HG03196 (cell line): ENCODE data around the gene DAB2IP.

ENCODE experiments used
- ATAC-seq: cut with Tn5 transposase; IDR thresholded peaks from one replicate; pipeline ENCODE4 v1.9.1; 2021; ENCODE audit not compliant: unreplicated experiment

DAB2IP gene

DNA sequence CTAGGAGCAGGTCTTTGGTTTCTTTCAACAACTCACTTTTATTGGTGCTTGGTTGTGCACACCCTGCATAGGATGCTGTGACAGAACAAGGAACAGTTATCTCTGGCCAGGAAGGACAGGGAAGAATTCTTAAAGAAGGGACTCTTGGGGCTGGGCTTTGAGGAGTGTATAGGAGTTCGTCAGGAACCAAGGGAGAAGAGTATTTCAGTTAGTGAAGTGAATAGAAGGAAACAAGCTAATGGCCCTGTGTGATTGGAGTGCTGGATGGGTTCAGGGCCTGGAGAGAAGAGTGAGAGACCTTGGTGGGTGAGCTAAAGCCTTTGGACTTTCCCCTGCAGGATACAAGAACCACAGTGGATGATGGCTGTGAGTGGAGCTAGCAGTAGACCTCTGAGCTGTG lies 32.2 kb downstream of the DAB2IP start:
- ATAC-seq: no peak

DNA sequence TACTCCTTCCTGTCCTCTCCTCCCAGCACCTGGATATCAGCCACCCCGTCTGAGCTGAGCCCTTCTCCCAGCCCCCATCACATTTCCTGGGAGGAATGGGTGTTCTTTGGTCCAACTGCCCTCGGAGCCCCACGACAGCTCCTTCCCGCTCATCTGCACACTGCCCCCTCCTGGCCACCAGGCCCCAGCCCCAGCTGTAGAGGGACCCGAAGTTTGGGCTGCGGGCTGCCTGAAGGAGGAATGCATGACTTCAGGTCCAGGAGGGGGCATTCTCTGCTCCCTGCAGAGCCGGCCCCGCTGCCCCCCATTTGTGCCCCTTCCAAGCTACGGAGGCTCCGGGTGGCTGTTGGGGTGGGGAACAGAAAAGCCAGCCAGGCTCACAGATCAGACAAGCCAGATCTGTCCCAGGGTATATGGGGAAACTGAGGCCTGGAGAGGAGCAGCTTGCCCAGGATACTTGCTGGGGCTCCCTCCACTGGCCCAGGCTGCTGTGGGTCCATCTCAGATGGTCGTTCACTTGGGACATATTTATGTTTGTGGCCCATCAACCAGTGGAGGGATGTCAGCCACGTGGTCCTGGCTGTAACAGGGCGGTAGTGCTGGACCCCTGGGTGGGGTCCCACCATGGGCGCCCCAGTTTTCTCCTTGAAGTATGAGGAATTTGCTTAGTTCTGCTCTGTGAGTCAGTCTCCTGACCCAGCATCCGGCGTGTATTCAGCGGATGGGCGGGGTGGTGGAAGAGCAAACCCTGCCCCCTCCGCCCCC lies 33.1 kb downstream of the DAB2IP start:
- ATAC-seq: no peak

DNA sequence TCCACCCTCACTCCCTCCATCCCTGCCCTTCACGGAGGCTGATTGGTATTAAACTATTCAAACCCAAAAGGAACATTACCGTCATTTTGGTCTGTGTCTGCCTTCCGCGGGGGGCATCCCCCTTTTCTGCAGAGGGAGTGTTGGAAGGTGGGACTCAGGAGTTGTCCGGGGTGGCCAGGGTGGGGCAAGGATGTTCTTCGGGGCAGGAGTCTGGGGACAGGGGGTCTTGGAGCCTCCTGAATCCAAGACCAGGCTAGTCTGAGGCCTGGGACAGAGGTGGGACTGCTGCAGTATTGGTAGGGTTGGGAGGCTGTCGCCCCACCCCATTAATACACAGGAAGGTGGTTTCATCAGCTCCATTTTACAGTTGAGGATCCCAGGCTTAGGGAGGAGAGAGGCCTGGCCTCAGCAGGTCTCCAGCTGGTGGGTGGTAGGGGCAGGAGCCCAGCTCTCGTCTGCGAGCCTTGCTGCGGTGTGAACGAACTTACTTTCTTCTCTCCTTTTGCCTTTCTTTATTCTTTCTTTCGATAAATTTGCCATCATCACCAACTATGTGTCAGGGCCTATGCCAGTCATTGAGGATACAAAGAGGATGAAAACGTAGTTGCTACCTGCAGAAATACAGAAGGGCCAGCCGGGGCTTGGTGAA lies 33.8 kb downstream of the DAB2IP start:
- ATAC-seq: no peak

DNA sequence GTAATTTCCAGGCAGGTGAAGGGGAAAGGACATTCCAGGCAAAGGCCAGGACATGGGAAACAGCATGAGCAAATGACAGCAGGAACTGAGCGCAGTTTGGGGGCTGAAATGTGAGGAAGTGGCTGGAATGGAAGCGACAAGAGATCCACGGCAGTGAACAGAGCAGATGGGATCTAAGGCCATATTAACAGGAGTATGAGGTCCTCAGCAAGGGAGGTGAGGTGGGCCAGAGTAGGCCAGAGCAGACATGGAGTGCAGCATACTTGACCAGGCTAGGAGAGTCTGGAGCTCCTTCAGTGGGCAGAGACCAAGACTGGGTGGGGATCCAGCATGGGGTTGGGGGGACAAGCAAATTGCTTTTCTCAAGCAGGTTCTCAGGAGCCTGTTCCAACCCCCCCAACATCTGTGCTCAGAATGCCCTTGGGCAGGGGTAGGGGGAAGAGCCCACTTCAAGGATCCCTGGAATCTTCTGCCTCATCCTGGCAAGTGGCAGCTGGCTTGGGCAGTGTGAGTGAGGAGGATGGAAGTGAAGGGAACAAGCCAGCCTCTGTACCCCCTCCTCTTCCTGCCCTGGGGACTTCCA lies 34.5 kb downstream of the DAB2IP start:
- no peak for ATAC-seq

DNA sequence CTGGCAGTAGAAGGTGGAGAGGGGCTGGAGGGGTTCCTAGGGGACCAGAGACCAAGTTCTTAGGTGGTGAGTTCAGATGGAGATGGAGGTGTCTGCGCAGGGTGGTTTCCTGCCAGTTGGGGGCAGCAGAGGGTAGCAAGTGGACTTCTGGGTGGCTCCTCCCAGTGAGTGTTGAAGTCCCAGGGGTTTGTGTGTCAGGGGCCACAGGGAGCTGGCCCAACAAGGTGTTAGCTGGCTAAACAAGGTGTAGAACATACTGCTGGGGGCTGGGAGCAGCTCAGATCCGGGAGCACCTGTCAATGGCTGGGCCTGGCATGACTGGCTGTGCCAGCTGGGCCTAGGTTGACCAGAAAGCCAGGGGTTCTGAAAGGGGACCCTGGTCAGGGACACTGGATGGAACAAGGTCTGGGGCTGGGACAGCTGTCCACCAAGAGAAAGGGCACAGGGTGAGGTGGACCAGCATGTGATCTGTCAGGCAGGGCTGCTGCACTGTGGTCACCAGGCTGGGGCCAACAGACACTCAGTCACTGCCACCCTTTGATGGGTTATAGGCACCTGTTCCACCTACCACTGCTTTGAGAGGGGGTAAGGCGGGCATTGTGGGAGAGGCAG lies 35.6 kb downstream of the DAB2IP start:
- ATAC-seq: no peak

DNA sequence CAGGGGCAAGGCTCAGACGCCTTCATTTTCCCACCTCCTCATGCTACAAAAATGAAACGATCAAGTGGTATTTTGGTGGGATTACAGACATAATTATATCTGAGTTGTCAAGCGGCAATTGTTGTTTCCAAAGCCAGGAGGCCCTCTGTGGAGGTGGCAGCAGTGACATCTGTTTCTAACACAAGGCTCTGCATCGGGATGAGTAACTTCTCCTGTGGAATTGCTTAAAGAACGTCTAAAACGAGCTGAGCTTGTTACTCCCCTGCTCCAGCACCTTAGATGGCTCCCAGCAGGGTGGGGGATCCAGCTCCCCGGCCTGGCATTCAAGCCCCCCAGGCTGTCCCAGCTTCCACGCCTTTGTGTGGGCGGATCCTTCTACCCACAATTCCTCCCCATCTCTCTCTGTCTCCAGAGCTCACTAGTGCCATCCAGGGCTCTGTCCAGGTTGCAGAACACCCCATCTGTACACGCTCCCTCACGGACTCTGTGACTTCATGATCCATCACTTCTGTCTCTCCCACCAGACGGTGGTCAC lies 36.8 kb downstream of the DAB2IP start:
- no peak for ATAC-seq

DNA sequence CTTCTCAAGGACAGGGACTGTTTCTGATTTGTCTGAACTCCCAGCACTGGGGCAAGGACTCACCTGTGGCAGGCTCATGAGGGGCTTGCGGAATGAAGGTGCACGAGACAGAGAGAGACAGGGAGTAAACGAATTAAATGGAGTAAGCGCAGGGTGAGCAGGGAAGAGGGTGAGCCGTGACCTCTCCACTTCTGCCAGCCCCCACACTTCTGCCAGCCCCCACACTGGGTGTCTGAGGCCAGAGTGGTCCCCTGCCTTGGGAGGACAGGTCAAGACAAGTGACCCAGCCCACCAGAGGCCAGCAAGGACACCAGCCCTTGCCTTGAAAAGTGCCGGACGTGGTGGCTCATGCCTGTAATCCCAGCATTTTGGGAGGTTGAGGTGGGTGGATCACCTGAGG lies 37.2 kb downstream of the DAB2IP start:
- no peak for ATAC-seq

DNA sequence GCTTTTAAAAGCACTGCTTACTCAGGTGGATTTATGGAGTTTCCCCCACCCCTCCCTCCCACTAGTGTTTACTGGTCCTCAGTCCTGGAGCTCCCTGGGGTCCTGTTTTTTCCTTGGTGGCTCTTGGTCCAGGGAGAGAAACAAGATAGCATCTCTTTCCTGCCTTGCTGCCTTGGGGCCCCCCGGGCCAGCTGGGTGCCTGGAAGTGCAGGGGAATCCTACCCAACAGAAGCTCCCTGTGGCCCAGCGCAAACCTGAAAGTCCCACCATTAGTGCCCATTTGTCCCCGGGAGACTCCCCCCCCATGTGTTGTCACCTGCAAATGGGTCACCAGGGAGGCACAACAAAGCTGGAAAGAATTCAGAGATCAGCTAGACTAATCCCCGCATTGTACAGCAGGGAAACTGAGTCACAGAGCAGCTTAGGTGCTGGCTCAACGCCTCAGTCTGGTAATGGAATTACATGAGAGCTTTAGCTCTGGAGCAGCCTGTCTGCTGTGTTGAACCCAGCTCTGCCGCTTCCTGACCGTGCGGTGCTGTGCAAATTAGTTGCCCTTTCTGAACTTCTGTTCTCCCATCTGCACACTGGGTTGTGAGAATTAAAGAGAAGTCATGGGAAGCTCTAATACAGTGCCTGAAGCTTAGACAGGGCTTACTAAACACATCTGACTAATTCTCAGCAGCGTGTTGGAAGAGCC lies 38.2 kb downstream of the DAB2IP start:
- ATAC-seq: no peak

DNA sequence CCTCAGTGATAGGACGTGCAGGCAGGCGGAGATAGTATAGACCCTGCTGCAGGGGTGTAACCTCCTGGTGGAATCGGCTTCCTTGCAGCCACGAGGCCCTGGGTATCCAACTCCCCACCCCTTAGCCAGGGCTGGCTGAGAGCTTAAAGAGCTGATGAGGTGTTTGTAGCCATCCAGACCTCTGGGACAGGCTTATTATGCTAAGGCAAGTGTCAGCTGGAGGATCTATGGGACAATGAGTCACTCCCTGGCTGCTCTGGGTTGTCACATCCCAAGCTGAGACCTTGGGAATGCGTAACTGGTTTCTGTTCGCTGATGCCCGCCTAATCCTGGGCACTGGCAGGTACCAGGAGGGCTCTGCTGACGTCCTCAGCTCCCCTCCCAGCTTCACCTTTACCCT lies 38.9 kb downstream of the DAB2IP start:
- ATAC-seq: no peak

DNA sequence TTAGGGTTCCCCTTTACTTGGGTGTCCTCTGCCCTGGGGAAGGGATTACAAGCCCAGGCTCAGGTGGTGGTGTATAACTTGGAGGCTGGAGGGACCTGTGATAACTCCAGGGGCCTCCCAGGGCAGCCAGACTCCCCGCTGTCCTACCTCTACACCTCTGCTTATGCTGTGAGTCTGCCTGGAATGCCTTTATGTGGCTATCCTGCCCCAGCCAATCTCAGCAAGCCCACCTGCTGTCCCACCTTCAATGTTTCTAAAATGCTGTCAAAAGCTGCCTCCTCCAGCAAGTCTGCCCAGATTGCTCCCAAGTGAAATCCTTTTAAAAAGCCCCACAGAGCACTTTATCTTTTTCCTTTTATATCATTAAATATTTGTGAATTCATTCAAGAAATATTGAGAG lies 39.3 kb downstream of the DAB2IP start:
- no peak for ATAC-seq

DNA sequence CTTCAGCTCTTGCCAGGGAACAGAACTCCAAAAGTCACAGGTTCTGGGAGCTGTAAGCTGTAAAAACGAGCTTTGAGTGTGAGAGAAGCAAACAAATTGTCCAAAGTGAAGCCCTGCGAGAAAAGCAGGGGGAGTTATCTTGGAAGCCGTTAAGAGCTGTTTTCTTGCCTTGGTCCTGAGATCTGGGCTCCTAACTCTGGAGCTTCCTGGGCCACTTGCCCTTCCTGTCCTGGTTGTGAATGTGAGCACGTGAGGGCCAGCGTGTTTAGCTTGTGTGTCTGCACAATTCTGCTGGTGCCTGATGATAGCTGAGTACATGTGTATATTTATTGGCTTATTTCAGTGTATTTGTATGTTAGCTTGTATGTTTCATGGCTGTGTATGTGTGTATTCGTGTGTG lies 40.5 kb downstream of the DAB2IP start:
- no peak for ATAC-seq

DNA sequence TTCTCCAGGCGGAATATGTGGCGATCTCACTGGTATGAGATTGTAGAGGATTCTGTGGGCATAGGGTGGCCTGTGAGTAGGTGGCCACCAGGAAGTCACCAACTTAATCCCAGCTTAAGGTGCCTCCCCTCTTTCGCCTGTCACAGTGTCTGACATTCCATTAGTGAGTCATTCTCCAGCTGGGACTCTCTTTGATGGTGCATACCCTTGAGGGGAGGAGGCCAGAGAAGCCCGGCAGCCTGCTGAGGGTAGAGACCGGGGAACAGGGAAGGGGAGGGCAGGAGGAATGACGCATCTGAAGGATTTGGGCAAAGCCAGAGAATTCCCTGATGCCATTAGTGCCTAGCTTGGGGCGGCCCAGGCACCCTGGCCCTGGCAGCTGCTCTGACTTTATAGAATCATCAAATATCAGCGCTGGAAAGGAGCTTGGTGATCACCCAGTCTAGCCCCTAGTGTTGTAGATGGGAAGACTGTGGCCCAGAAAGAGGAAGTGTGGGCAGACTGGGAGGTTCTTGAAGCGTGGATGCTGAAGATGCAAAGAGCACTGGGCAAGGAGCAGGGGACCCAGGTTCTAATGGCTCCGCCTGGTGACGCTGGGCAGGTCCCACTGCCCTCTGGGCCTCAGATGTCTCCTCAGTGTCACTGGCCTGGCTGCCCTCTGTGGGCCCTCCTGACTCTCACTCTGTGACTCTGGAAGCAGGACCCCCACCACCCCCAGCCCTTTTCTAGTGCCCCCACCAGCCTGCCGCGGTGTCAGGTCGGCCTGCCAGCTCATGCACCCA lies 41.4 kb downstream of the DAB2IP start:
- no peak for ATAC-seq

DNA sequence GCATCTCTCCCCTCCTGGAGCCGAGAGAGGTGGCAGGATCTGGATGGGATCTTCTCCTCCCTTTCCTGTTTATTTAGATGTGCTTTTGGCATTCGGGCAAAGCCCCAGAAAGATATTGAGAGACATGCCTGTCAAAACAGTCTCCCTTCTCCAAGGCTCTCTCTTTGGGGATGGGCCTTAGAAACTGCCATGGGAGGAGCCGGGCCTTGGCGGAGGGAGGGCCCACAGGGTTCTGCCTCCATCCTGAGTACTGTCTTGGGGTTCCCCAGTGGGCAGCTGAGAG lies 41.9 kb downstream of the DAB2IP start:
- ATAC-seq: no peak

DNA sequence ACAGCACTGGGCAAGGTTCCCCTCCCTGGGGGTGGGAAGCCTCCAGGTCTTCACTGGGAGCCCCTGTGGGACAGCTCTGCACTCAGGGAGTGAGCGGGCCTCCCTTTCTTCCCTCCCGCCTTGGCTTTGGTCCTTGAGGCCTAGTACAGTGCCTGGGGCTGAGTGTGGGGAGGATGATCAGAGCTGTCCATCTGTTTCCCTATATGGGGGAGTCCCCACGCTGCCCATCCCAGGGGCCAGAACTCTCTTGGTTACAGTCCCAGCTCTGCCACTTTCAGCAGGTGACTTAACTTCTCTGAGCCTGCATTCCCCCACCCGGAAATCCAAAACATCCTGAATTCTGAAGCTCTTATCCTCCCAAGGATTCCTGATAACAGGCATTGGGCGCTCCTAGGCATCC lies 42.6 kb downstream of the DAB2IP start:
- no peak for ATAC-seq

DNA sequence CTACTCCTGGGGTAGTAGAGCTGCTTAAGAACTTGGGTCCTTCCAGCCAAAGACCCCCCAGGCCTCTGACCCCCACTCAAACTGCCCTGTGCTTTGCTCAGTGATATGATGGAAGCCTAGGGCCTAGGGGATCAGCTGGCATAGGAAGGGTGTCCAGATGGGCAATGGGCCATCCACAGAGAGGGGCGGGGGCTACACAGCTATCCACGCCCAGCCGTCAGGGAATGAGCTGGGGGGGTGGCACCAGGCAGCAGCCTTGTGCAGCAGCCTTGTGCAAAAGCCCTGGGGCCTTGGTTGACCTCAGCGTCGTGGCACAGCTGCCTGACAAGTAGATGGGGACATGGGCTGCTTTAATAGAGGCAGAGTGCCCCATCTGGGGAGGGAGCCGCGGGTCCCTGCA lies 43.2 kb downstream of the DAB2IP start:
- no peak for ATAC-seq

DNA sequence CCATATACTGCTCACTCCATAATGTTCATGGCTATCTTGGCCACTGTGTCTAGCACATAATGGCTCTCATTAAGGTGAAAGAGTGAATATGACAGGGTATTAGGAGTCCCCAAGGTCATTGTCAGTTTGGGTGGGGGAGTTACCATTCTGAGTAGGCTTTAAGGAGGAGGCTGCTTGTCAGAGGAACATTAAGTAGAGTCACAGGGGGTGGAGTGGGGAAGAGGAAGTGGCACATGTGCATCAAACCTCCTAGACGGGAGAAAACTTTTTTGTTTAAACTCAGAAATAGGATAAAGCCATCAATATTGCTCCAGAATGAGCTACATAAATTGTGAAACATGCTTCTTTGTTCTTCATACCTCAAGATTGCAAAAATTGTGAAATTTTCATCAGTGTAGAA lies 45.5 kb downstream of the DAB2IP start:
- ATAC-seq: no peak

DNA sequence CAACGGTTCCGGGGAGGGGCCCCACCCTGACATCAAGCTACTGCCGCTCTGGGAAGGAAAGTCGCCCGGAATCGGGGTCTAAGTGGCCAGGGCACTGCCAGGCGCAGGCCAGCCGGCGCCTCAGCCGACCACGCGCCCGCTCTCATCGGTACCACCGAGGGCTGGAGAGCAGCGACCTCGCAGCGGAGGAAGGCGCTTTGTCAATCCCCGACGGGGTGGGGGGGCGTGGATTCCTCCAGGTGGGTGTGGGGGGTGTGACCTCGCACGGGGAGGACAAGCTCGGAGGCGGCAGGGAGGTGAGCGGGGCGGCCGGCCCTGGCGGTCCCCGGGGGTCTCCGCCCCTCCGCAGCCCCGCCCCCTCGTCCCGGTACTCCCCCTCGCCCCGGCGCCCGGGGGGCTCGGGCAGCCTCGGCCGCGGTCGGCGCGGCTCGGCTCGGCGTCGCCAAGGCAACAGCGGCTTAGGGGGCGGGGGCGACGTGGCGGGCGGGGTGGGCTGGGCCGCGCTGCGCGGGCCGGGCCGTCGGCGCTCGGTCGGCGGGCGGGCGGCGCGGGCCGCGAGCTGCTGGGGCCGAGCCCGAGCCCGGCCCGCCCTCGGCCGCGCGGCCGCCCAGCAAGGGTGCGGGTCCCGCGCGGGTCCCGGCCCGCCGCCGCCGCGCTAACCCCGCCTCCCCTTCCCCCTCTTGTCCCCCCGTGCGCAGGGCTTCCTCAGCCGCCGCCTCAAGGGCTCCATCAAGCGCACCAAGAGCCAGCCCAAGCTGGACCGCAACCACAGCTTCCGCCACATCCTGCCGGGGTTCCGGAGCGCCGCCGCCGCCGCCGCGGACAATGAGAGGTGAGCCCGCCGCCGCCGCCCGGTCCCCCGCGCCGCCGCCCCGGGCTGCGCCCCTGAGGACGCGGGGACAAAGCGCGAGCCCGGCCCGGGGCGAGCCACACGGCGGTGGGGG lies 47.5 kb downstream of the DAB2IP start:
- peak; percentile 78 for ATAC-seq

DNA sequence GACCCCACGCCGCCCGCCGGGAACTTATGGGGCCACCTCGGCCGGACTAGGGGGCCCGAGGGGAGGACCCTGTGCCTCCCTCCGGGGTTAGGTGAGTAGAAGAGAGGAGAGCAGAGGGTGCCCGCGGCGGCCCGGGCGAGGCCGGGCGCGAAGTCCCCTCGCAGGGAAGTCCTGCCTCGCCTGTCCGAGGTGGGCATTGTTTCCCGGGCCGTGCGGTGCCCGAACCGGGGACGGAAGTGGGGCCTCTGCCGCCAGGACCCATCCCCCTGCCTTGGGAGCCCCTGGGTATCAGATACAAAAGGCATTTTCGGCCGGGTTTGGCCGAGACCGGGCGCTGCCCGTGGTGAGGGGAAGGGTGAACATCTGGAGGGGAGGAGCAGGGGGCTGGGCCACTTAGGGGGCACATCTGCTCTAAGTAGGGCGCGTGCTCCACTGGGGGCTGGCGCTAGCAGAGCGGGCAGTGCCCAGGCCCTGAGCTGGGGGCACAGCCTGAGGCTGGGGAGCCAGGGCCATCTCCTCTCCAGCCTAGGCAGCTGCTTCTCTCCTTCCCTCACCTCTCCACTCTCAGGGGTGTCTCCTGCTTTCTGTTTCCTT lies 48.2 kb downstream of the DAB2IP start:
- ATAC-seq: no peak

DNA sequence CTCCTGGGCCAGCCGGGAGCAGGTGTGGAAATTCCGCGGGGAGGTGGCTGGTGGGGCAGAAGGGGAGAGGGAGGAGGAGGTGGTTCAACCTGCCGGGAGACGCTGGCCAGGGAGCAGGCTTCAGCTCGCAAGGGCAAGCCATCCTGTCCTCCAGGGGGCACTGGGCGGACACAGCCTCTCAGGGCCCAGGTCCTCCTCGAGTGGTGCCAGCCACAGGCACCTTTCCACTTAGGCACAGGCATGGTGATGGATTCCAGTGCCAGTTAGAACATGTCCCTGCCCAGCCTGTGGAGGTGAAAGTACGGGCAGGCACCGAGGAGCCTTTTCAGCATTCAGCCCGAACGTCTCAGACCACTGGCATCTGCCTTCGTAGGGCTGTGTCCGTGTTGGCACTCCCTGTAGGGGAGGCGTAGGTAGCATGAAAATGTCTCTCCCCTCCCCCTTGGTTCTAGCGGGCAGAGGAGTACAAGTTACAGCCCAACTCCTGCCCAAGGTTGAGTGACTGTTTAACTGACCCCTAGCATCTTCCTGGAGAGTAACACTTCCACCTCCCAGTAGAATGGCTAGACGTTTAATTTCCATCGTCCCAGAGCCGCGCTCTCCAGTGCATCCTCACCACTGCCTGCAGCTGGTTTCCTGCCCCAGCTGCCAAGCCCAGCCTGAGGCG lies 48.9 kb downstream of the DAB2IP start:
- ATAC-seq: no peak
